Spleen (tissue), 7 donors: ENCODE data around the gene GABRR2.

Experiments
- CTCF ChIP-seq, 11 experiments: fragments of 200-600 bp in 7 of 11; fragments of 450-650 bp in 4 of 11; sonication (generic) in 4 of 11; IDR thresholded peaks in 8 of 11; conservative IDR thresholded peaks in 3 of 11; 1 replicate in 7 of 11; 2 replicates in 4 of 11; pipeline versions ENCODE4 v1.4.0 to v1.8.0; 2016 to 2021; ENCODE audit warnings: antibody characterized with exemption in 11 of 11, inconsistent platforms in 4 of 11, mild to moderate bottlenecking in 1 of 11
- POLR2A ChIP-seq, 3 donors: fragments of 450-650 bp; IDR thresholded peaks; one replicate each; pipeline ENCODE4 v1.5.1; 2017; ENCODE audit warnings: antibody characterized with exemption in 3 of 3, mild to moderate bottlenecking in 1 of 3
- POLR2AphosphoS5 ChIP-seq, 3 donors: sonication (generic); formaldehyde crosslinking; IDR thresholded peaks; one replicate each; pipeline ENCODE4 v1.5.1; 2017; ENCODE audit warnings: antibody characterized with exemption in 3 of 3
- donor health status: DM: no; HTN: no; CAD: no; lungs with moderate emphysema.
- donor health status: DM: no; HTN: no; CAD: no.
- donor health status: DM: no; HTN: no; CAD: no.

- no peak for TF ChIP-seq CTCF (IDR thresholded peaks at IDR 0.05 in 8 of 11, conservative IDR thresholded peaks at IDR 0.05 in 3 of 11)
- TF ChIP-seq POLR2A (IDR thresholded peaks at IDR 0.05): no peak
- no peak for TF ChIP-seq POLR2AphosphoS5 (IDR thresholded peaks at IDR 0.05)
Measured at GRCh38 chr6:89346433-89346832, 31.3 kb upstream of the GABRR2 start.
